HUES48 (cell line): Measurements from ENCODE around the gene MTIF3.
A peak's percentile ranks its signal among the peaks of the same experiment; 100 is the strongest.

Experiments used
- H3K27ac ChIP-seq: one replicate; pipeline ENCODE4 v1.7.0; 2013; ENCODE audit warnings: low read depth, low read length, inconsistent platforms
- H3K27me3 ChIP-seq: 2 replicates; pipeline ENCODE4 v1.6.1; 2013; ENCODE audit warnings: mild to moderate bottlenecking, low read length; ENCODE audit not compliant: control insufficient read depth, insufficient read depth
- H3K36me3 ChIP-seq: 2 replicates; pipeline ENCODE4 v1.6.1; 2013; ENCODE audit warnings: low read length; ENCODE audit not compliant: control insufficient read depth, insufficient read depth
- H3K4me1 ChIP-seq: 2 replicates; pipeline ENCODE4 v1.6.1; 2013; ENCODE audit warnings: mild to moderate bottlenecking, low read length; ENCODE audit not compliant: control insufficient read depth, insufficient read depth
- H3K4me3 ChIP-seq: 2 replicates; pipeline ENCODE4 v1.5.1; 2013; ENCODE audit warnings: mild to moderate bottlenecking, low read depth, low read length
- H3K9ac ChIP-seq: 2 replicates; pipeline ENCODE4 v1.6.1; 2013; ENCODE audit warnings: mild to moderate bottlenecking, low read depth, low read length, moderate library complexity
- H3K9me3 ChIP-seq: 2 replicates; pipeline ENCODE4 v1.6.1; 2013; ENCODE audit warnings: low read length; ENCODE audit not compliant: control insufficient read depth, insufficient read depth

The MTIF3 gene

DNA sequence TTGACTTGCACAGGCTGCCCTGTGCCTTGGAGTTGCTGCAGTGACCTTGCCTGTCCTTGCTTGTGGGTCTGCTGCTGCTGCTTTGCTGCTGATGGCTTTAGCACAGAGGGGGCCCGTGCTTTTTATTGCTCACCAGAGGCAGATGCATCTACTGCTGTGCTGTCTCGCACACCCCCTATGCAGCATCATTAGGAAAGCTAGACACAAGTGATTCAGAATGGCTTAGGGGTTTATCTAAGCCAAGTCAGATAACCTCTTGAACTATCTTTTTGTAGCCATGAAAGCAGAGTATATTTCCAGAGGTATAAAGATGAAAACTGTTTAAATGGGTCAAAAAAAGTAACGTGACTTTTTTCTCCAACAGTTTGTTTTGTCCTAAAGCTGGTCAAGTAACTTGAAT, 18.2 kb downstream of the MTIF3 start:
- Histone ChIP-seq H3K9me3 (no peaks in the 10 kb centered on the region), H3K4me1 (no peaks in the 10 kb centered on the region), H3K9ac (no peak overlapping the region), H3K4me3 (no peak overlapping the region), H3K27me3 (no peaks in the 10 kb centered on the region), H3K27ac (no peak overlapping the region), H3K36me3 (peaks cover 90% of the 10 kb centered on the region)

DNA sequence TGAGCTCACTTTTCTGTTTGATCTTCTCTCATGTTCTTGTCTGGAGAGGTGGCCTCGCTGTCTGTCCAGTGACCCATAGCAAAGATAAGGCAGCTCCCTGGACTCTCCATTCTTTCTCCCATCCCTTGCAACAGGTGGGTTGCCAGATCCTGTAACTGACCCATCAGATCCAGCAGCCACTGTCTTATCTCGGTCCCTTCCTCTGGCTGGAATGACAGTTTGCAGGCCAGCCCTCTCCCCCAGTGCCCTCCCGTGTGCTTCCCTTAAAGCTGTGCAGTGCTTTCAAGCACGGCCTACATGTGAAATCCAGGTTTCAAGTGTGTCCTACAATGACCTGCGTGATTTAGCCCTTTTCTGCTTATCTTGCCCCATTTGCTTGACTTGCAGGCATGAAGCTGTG, 22.2 kb downstream of the MTIF3 start:
- Histone ChIP-seq H3K36me3 (peaks cover 64% of the 10 kb centered on the region), H3K9ac (no peak overlapping the region), H3K4me3 (no peak overlapping the region), H3K4me1 (peaks cover 24% of the 10 kb centered on the region), H3K27me3 (peaks cover 4% of the 10 kb centered on the region), H3K27ac (no peak overlapping the region), H3K9me3 (no peaks in the 10 kb centered on the region)

DNA sequence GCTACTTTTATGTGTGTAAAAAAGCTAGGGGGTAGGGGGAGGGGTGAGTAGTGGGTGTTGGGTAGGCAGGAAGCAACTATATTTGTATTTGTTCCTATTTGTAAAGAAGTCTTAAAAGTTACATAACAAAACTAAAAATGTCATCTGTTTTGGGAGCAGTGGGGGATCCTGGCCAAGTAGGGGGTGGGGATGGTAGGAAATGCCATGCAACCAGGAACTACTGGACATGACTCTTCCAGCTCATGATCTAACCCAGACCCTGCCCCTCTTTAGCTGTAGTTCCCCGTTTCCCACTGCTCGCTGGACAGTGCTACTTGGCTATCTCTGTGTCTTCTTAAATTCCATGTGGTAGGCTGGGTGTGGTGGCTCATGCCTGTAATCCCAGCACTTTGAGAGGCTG, 22.7 kb downstream of the MTIF3 start:
- no peak overlapping the region for H3K4me3 ChIP-seq
- H3K27me3 ChIP-seq, result peaks cover 6% of the 10 kb centered on the region
- H3K9ac ChIP-seq, result no peak overlapping the region
- H3K27ac ChIP-seq, result no peak overlapping the region
- peaks cover 58% of the 10 kb centered on the region for H3K36me3 ChIP-seq
- no peaks in the 10 kb centered on the region for H3K9me3 ChIP-seq
- H3K4me1 ChIP-seq, result peaks cover 24% of the 10 kb centered on the region

DNA sequence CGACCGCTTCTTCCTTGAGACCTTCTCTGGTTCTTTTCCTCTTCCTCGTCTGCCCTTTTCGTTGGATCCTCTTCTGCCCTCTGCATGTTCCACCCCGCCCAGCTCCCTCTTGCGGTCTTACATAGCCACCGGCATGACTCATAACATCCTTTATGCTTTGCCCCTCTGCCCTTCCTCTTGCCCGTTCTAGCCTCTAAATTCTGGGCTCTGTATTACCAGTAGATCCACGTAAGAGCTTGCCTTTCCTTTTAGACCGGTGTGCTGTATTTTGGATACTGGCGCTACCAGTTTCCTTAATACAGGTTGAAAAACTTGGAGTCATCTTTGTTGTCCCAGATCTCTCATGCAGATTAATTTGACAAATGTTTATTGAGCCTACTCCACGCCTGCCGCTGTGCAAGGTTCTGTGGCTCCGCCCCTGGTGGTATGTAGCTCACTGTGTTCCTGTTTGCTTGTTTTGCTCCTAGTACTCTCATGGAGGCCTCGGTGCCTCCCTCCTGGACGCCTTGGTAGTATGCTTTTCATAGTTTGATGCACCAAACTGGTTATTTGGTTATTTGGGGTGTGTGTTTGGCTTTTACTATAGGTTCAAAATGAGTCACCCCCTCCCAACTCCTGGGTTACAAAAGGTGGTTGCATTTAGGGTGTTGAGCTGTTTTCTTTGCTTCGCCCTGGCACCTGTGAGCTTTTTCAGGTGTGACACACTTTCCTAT, 24.3 kb downstream of the MTIF3 start:
- Histone ChIP-seq H3K9me3 (no peaks in the 10 kb centered on the region), H3K4me3 (peak overlapping the region; percentile 85), H3K9ac (no peak overlapping the region), H3K27me3 (peaks cover 6% of the 10 kb centered on the region), H3K27ac (no peak overlapping the region), H3K36me3 (peaks cover 44% of the 10 kb centered on the region), H3K4me1 (peaks cover 24% of the 10 kb centered on the region)

DNA sequence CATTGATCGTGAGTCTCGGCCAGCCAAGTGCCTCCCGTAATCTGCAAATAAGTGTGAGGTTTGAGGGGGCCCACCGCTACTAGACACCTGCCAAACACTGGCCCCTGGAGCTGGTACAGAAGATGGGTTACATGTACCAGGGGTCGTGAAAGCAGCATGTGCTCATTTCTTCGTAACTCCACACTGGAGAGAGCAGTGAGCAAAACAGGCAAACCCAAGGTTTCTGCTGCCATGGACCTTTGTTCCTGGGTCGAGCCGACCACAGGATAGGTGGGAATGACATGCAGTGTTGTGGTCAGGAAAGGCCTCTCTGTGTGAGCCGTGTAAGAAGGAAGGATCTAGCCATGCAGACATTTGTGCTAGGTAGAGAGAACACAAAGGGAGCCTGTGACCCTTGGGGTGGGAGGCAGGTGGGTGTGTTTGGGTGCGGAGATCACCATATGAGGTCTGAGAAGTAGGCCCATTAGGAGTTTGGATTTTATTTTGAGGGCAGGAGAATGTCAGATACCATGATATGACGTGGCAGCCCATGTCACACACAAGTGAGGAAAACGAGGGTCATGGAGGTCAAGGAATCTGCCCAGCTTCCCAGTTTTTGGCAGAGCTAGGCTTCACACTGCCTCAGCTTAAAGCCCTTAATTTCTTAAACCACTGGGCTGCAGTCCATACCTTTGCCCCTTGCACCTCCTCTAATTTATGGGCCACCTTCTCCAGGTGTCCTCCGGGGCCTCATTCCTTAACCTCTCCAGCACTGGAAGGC, 25.0 kb downstream of the MTIF3 start:
- H3K9me3 ChIP-seq, result no peaks in the 10 kb centered on the region
- H3K36me3 ChIP-seq, result peaks cover 36% of the 10 kb centered on the region
- H3K27me3 ChIP-seq, result peaks cover 6% of the 10 kb centered on the region
- no peak overlapping the region for H3K27ac ChIP-seq
- peak overlapping the region; percentile 85 for H3K4me3 ChIP-seq
- H3K9ac ChIP-seq, result peak overlapping the region; percentile 71
- H3K4me1 ChIP-seq, result peaks cover 24% of the 10 kb centered on the region

DNA sequence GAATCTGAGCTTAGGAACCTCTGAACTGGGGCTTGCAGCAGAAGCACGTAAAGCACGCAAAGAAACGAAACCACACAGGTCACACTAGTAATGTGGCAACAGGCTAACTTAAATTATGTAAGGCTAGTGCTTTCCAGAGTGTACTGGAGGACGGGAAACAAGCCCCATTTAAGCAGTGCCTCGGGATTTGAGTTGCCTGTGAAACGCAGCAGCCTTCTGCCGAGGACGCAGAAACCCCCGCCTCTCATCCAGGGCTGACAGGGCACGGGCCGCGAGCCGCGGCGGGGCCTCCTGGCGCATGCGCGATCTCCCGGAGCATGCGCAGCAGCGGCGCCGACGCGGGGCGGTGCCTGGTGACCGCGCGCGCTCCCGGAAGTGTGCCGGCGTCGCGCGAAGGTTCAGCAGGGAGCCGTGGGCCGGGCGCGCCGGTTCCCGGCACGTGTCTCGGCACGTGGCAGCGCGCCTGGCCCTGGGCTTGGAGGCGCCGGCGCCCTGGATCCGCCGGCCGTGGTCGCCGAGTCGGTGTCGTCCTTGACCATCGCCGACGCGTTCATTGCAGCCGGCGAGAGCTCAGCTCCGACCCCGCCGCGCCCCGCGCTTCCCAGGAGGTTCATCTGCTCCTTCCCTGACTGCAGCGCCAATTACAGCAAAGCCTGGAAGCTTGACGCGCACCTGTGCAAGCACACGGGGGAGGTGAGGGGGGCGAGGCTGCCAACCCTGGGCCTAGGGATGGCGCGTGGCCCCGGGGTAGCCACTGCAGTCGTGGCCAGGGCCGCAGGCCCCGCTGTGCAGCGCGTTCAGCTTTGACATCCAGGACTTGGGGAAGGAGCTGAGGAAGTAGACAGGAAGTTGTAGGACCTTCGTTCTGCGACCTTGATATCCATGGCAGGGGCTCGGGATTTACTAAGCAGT, 25.9 kb downstream of the MTIF3 start, which contains the start of gene GTF3A:
Gene GTF3A (plus strand): TSS at position 374 of the 912 bp plus-strand sequence.
- peak within 1 kb of the TSS; percentile 32 for H3K27ac ChIP-seq
- H3K4me3 ChIP-seq, result peak within 1 kb of the TSS; percentile 85
- peak within 1 kb of the TSS; percentile 71 for H3K9ac ChIP-seq
- H3K36me3 ChIP-seq, result peaks cover 28% of the 10 kb centered on the region
- H3K27me3 ChIP-seq, result peaks cover 6% of the 10 kb centered on the region
- H3K4me1 ChIP-seq, result peaks cover 24% of the 10 kb centered on the region
- no peaks in the 10 kb centered on the region for H3K9me3 ChIP-seq

DNA sequence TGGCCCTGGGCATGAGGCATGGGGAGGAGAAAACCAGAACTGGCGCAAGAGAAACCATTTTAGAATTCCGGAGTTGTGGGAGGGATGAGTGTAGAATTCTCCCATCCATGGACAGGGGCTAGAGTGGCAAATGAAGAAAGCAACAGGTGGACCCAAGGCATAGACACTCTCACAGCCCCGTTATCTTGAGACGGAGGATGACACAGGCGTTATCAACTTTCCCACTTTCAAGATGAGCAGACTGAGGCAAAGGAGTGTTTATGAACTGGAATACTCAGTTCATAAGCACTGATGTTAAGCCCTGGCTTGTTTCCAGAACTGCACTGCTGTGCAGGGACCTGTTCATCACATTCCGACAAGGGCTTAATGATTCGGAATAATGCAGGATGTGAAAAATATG, 27.0 kb downstream of the MTIF3 start:
- Histone ChIP-seq H3K27me3 (peaks cover 6% of the 10 kb centered on the region), H3K9ac (no peak overlapping the region), H3K36me3 (peaks cover 16% of the 10 kb centered on the region), H3K27ac (no peak overlapping the region), H3K4me3 (no peak overlapping the region), H3K4me1 (peaks cover 24% of the 10 kb centered on the region), H3K9me3 (no peaks in the 10 kb centered on the region)

DNA sequence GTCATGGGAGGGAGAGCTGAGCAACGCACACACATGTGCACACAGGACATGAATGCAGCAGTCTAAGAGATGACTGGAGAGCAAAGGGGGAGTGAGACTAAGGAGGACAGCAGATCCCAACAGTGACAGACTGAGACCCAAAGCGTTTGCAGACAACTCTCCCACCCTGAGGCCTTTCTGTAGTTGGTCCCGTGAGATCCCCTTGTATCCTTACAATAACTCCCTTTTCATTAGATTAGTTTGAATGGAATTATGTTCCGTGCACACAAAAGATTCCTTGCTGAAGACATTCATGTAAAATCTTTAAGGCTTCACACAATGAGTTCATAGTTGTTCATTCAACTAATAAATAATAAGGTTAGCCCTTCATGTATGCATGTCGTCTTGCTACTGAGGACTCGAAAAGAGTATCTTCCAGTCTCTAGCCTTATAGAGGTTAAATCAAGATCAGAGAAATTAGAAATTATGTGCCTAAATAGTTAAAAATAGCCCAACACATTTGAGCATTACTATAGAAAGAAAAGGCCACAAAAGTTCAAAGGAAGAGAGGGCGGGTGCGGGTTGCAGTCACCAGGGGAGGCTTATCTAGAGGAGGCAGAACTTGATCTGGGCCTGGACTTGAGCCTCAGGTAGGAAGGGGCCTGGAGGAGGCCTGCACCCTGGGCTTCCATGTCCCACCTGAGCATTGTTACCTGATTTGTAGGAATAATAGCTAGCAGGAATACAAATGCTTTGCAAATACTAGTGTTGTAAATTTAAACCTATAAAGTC, 29.1 kb downstream of the MTIF3 start:
- H3K9ac ChIP-seq, result no peak overlapping the region
- H3K27ac ChIP-seq, result no peak overlapping the region
- H3K9me3 ChIP-seq, result no peaks in the 10 kb centered on the region
- H3K4me1 ChIP-seq, result peaks cover 16% of the 10 kb centered on the region
- no peak overlapping the region for H3K4me3 ChIP-seq
- peaks cover 6% of the 10 kb centered on the region for H3K27me3 ChIP-seq
- H3K36me3 ChIP-seq, result no peaks in the 10 kb centered on the region

DNA sequence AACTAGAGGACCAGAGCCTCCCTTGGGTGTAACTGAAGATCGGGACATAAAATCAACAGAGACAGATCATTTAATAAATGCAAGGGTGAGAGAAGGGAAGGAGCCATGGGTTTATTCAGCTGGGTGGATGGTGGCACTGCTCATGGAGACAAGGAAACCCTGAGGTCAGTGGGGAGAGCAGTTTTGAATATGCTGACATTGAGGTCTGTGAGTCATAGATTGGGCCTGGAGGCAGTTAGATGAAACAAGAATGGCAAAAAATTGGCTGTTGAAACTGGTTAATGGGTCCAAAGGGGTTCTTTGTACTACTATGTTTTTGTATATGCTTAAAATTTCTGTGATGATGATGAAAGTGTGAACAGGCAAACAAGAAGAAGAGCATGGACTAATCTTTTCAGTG, 31.0 kb downstream of the MTIF3 start:
- H3K27me3 ChIP-seq, result peaks cover 6% of the 10 kb centered on the region
- peaks cover 4% of the 10 kb centered on the region; the same call in 1 of the 2 replicates for H3K4me1 ChIP-seq
- H3K27ac ChIP-seq, result no peak overlapping the region
- H3K4me3 ChIP-seq, result no peak overlapping the region
- no peaks in the 10 kb centered on the region for H3K9me3 ChIP-seq
- H3K9ac ChIP-seq, result no peak overlapping the region
- no peaks in the 10 kb centered on the region for H3K36me3 ChIP-seq

DNA sequence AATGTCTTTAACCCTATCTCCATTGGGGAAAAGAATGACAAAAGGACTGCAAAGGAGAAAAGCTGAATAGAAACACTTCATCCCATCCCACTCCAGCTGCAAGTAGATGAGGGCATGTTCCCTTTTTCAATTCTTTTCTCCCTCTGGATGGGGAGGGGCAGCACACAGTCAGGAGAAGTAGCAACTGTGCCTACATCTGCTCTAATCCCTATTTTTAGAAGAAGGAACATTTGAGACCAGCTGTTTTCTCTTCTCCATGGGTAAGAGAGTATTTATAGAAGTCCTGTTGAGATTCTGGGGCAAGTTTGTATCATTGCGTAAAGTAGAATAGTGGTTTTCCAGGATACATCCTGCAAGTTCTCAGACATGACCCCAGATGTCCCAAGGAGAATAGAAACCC, 35.2 kb downstream of the MTIF3 start:
- H3K4me1 ChIP-seq, result no peaks in the 10 kb centered on the region
- H3K9ac ChIP-seq, result no peak overlapping the region
- H3K36me3 ChIP-seq, result no peaks in the 10 kb centered on the region
- H3K9me3 ChIP-seq, result no peaks in the 10 kb centered on the region
- no peak overlapping the region for H3K27ac ChIP-seq
- H3K4me3 ChIP-seq, result no peak overlapping the region
- H3K27me3 ChIP-seq, result no peaks in the 10 kb centered on the region; the same call in 1 of the 2 replicates
